GM11168 (cell line): ENCODE measurements around the gene PCK1.

Source experiments
- in situ Hi-C: fragments of 300-500 bp; cut with MboI; formaldehyde crosslinking; loops from one replicate; pipeline ENCODE4 v1.12.0; 2022; ENCODE audit warnings: low sequenced_read_pairs; ENCODE audit not compliant: unreplicated experiment

PCK1 gene

GRCh38 chr20:57573242-57573641 lies 12.3 kb downstream of the PCK1 start:
- in situ Hi-C loops: no loop called here

GRCh38 chr20:57573894-57574293 lies 13.0 kb downstream of the PCK1 start:
- in situ Hi-C loops: no loop called here

GRCh38 chr20:57574954-57575353 lies 14.0 kb downstream of the PCK1 start:
- in situ Hi-C loops: no loop called here

- in situ Hi-C loops: no loop called here
Observed at GRCh38 chr20:57576002-57576401, 15.1 kb downstream of the PCK1 start.

- in situ Hi-C loops: no loop called here
Observed at GRCh38 chr20:57576617-57577550, 16.0 kb downstream of the PCK1 start.

- in situ Hi-C loops: no loop called here
Observed at GRCh38 chr20:57577679-57578475, 17.0 kb downstream of the PCK1 start.

- in situ Hi-C loops: no loop called here
Observed at GRCh38 chr20:57578476-57579165, 17.7 kb downstream of the PCK1 start.

GRCh38 chr20:57579331-57579897 lies 18.5 kb downstream of the PCK1 start:
- in situ Hi-C loops: no loop called here

- in situ Hi-C loops: no loop called here
Observed at GRCh38 chr20:57579898-57580447, 19.1 kb downstream of the PCK1 start.

- in situ Hi-C loops: no loop called here
Observed at GRCh38 chr20:57580478-57581201, 19.7 kb downstream of the PCK1 start.

- in situ Hi-C loops: no loop called here
Observed at GRCh38 chr20:57581202-57582028, 20.5 kb downstream of the PCK1 start.

- in situ Hi-C loops: no loop called here
Observed at GRCh38 chr20:57582029-57582378, 21.1 kb downstream of the PCK1 start.

- in situ Hi-C loops: no loop called here
Observed at GRCh38 chr20:57582432-57583288, 21.8 kb downstream of the PCK1 start.

GRCh38 chr20:57583289-57584257 lies 22.7 kb downstream of the PCK1 start:
- in situ Hi-C loops: no loop called here

GRCh38 chr20:57584768-57585461 lies 24.0 kb downstream of the PCK1 start:
- in situ Hi-C loops: no loop called here
